Vagina (tissue), 2 donors: ENCODE results near the gene SRP68. TPM values are rescaled to one million over a fixed set of nuclear protein-coding genes. Genes with fewer than 3 reads are reported as not detected.
A peak's percentile ranks its signal among the peaks of the same experiment; 100 is the strongest.

Experiments
- DNase-seq, 2 donors: peaks; one replicate each; pipeline ENCODE4 v3.0.0-alpha.2; 2017; ENCODE audit errors: extremely low spot score in 2 of 2
- H3K27ac ChIP-seq: fragments of 200-600 bp; sonication (generic); one replicate; pipeline ENCODE4 v1.5.1; 2019
- H3K27me3 ChIP-seq: fragments of 200-600 bp; sonication (generic); one replicate; pipeline ENCODE4 v1.5.1; 2019
- H3K36me3 ChIP-seq, 2 donors: fragments of 200-600 bp; sonication (generic); one replicate each; pipeline ENCODE4 v1.5.1; 2017 to 2019
- H3K4me1 ChIP-seq: fragments of 200-600 bp; sonication (generic); one replicate; pipeline ENCODE4 v1.5.1; 2019
- H3K4me3 ChIP-seq, 2 donors: fragments of 200-600 bp; sonication (generic); 1 replicate in 1 of 2; 2 replicates in 1 of 2; pipeline ENCODE4 v1.5.1; 2016 to 2019
- H3K9me3 ChIP-seq: fragments of 200-600 bp; sonication (generic); one replicate; pipeline ENCODE4 v1.5.1; 2019
- POLR2A ChIP-seq, 2 donors: fragments of 450-650 bp; IDR thresholded peaks; one replicate each; pipeline ENCODE4 v1.6.1; 2017; ENCODE audit warnings: antibody characterized with exemption in 2 of 2, mild to moderate bottlenecking in 2 of 2, moderate library complexity in 2 of 2
- POLR2AphosphoS5 ChIP-seq, 2 donors: sonication (generic); formaldehyde crosslinking; IDR thresholded peaks; one replicate each; pipeline ENCODE4 v1.9.0; 2017; ENCODE audit warnings: antibody characterized with exemption in 2 of 2, mild to moderate bottlenecking in 2 of 2, low read depth in 1 of 2; ENCODE audit not compliant: insufficient read depth in 1 of 2
- intact Hi-C: fragments of 100-400 bp; cut with DNase I; formaldehyde crosslinking; loops from one replicate; pipeline ENCODE4 v1.15.1; 2023
- total RNA-seq: library from RNA; depleted of rRNA; stranded (reverse); fragments of >200 nt; gene quantifications from one replicate; pipeline ENCODE4 v1.2.3, GENCODE V29; 2016
- TF ChIP-seq, protein P1 (sequence below), 3 experiments: fragments of 450-650 bp in 2 of 3; fragments of 200-600 bp in 1 of 3; sonication (generic) in 1 of 3; IDR thresholded peaks; one replicate each; pipeline ENCODE4 v1.5.1; 2017 to 2019; ENCODE audit warnings: antibody characterized with exemption in 3 of 3, mild to moderate bottlenecking in 2 of 3, moderate library complexity in 2 of 3

SRP68 gene
- total RNA-seq, 1 donor from 2014 or later: 52.8 TPM

DNA sequence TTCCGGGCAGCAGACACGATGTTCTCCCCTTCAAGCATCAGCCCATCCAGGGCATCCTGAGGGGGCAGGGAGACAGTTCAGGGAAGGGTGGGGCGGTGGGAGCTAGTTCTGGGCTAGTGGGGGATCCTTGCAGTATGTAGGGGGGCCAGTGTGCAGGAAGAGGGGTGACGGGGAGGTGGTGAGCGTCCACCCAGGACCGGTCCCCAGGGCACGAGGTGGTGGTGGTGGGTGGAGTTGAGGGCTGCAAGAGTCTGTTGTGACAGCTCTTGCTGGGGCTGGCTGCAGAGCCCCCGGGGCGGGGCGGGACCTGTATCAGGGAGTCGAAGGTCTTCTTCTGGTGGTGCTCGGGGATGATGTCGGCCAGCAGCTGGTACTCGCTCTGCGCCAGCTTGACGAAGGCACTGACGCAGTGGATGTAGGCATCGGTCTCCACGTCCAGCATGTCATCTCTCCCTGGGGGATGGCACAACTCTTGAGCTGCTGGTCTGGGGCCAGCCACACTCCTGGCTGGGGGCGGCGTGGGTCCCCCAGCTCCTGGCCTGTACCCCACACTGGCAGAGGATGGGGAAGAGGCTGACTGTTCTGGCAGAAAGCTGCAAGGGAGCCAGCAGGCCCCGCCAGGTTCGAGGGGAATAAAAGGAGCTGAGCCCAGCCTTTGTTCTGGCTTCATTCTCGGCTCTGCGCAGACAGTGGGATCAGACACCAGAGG is 16.7 kb upstream of the SRP68 start:
- peaks cover under 1 to 84% of the 10 kb centered on the region in 2 donors for H3K36me3 ChIP-seq
- no peak for DNase-seq
- intact Hi-C loops: no loop called here

DNA sequence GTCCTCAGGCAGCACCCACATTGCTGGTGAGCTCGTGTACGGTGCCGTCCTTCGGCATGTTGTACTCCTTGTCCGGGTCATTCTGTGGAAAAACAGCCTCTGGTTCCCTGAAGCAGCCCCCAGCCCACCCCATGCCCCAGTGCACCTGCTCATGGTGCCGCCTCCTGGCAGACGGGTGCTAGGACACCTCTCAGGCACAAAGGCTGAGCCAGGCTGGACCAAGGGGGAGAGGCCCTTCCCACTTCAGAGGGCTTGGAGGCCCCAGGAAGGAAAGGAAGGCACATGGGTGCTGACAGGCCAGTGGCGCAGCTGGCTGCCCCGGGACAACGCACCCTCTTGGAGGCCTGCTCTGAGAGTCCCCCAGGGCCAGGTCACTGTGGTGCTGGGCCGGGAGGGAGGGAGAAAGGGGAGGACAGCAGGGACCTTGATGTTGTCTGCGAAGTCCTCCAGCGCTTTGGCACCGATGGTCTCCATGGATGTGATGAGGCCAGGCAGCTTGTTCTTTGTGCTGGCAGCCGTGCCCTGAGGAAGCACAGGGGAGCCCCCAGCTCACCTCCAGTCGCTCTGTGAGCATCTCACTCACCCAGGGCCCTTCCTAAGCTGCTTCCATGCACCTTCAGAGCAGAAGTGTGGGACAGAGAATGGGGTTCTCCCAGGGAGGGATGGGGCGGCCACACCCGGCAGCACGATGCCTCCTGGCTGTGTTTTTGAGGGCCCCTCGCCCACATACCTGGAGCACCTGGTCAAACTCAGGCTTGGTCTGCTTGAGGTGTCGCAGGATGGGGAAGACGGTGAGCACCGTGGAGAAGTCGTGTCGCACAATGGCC is 15.9 kb upstream of the SRP68 start:
- no peaks in the 10 kb centered on the region for H3K9me3 ChIP-seq
- peak in 1 of 2 donors; percentile 85 for DNase-seq
- intact Hi-C loops: no loop called here
- peaks cover 0 to 83% of the 10 kb centered on the region in 2 donors for H3K36me3 ChIP-seq
- H3K27me3 ChIP-seq: no peaks in the 10 kb centered on the region
- TF ChIP-seq POLR2A (IDR thresholded peaks at IDR 0.05) (no peak), POLR2AphosphoS5 (IDR thresholded peaks at IDR 0.05; ENCODE audit: insufficient read depth in 1 of 2, low read depth in 1 of 2) (no peak)
- TF ChIP-seq, protein P1, sequence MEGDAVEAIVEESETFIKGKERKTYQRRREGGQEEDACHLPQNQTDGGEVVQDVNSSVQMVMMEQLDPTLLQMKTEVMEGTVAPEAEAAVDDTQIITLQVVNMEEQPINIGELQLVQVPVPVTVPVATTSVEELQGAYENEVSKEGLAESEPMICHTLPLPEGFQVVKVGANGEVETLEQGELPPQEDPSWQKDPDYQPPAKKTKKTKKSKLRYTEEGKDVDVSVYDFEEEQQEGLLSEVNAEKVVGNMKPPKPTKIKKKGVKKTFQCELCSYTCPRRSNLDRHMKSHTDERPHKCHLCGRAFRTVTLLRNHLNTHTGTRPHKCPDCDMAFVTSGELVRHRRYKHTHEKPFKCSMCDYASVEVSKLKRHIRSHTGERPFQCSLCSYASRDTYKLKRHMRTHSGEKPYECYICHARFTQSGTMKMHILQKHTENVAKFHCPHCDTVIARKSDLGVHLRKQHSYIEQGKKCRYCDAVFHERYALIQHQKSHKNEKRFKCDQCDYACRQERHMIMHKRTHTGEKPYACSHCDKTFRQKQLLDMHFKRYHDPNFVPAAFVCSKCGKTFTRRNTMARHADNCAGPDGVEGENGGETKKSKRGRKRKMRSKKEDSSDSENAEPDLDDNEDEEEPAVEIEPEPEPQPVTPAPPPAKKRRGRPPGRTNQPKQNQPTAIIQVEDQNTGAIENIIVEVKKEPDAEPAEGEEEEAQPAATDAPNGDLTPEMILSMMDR (IDR thresholded peaks at IDR 0.05): no peak
- H3K27ac ChIP-seq: no peak overlapping the region
- H3K4me3 ChIP-seq: no peak overlapping the region
- no peaks in the 10 kb centered on the region for H3K4me1 ChIP-seq

More for the DNA sequence above, 16.7 kb upstream of the SRP68 start:
- Histone ChIP-seq H3K9me3 (no peaks in the 10 kb centered on the region), H3K27ac (no peak overlapping the region), H3K4me3 (no peak overlapping the region), H3K27me3 (no peaks in the 10 kb centered on the region), H3K4me1 (no peaks in the 10 kb centered on the region)
- TF ChIP-seq POLR2A (IDR thresholded peaks at IDR 0.05) (no peak), POLR2AphosphoS5 (IDR thresholded peaks at IDR 0.05; ENCODE audit: insufficient read depth in 1 of 2, low read depth in 1 of 2) (no peak)
- TF ChIP-seq, protein P1 (IDR thresholded peaks at IDR 0.05): no peak

DNA sequence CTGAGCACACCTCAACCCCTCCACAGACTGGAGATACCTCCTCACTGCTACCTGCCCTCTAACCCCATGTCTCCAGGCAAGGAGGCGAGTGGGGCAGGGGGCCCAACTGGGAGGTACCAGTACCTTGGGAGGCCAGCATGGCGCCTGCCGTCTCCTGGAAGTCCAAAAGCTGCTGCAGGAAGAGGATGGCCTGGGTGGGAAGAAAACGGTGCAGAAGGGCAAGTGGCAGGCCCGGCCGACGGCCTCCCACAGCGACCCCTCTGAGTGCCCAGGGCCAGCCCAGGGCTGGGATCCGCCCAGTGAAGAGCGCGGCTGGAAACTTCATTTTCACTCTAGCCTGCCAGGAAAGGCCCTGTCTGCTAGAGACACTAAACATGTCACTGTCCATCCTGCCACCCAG is 15.2 kb upstream of the SRP68 start:
- no peak for TF ChIP-seq POLR2A (IDR thresholded peaks at IDR 0.05)
- TF ChIP-seq, protein P1 (IDR thresholded peaks at IDR 0.05): no peak
- no peak for TF ChIP-seq POLR2AphosphoS5 (IDR thresholded peaks at IDR 0.05; ENCODE audit: insufficient read depth in 1 of 2, low read depth in 1 of 2)
- Histone ChIP-seq H3K27ac (no peak overlapping the region), H3K9me3 (no peaks in the 10 kb centered on the region), H3K4me1 (no peaks in the 10 kb centered on the region), H3K4me3 (no peak overlapping the region), H3K36me3 (peaks cover 0 to 84% of the 10 kb centered on the region in 2 donors), H3K27me3 (no peaks in the 10 kb centered on the region)
- no peak for DNase-seq
- intact Hi-C loops: no loop called here

DNA sequence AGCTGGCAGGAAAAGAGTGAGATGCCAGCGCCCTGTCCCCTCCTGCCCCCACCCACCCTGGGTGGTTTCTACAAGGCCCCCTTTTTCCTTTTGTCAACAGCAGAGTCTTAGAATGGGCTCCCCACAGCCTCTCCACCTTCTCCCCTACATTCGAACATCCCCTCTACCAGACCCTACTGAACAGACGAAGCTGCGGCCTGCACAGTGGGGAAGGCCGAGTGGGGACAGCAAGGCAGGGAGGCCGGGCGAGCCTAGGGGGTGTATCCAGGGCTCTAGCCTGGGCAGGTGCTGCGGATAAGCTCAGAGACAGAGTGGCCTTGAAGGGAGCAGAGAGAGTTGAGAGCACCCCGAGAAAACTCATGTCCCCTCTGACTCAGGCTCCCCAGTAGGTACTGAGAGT is 14.1 kb upstream of the SRP68 start:
- no peak for DNase-seq
- no peak overlapping the region for H3K27ac ChIP-seq
- H3K9me3 ChIP-seq: no peaks in the 10 kb centered on the region
- TF ChIP-seq POLR2AphosphoS5 (IDR thresholded peaks at IDR 0.05; ENCODE audit: insufficient read depth in 1 of 2, low read depth in 1 of 2): no peak
- TF ChIP-seq, protein P1 (IDR thresholded peaks at IDR 0.05): no peak
- TF ChIP-seq POLR2A (IDR thresholded peaks at IDR 0.05): no peak
- intact Hi-C loops: no loop called here
- H3K4me1 ChIP-seq: no peaks in the 10 kb centered on the region
- H3K36me3 ChIP-seq: peaks cover 0 to 79% of the 10 kb centered on the region in 2 donors
- H3K27me3 ChIP-seq: no peaks in the 10 kb centered on the region
- no peak overlapping the region for H3K4me3 ChIP-seq
